PFSK-1 (cell line): ENCODE results near the gene MBOAT7.
A peak's percentile ranks its signal among the peaks of the same experiment; 100 is the strongest.

Experiments
- FOXP2 ChIP-seq: optimal IDR thresholded peaks from 2 replicates; pipeline ENCODE3; 2011; ENCODE audit warnings: borderline replicate concordance, control low read depth, inconsistent platforms; ENCODE audit not compliant: insufficient read depth; ENCODE audit errors: extremely low read length, extremely low read depth
- POLR2AphosphoS5 ChIP-seq: IDR thresholded peaks from 2 replicates; pipeline ENCODE4 v1.6.1; 2012; ENCODE audit warnings: low read depth, mild to moderate bottlenecking, control low read depth, low read length, moderate library complexity
- REST ChIP-seq, 2 experiments: IDR thresholded peaks; 2 replicates each; pipeline versions ENCODE4 v1.6.1 to v1.8.0; 2011 to 2012; ENCODE audit warnings: low read depth in 2 of 2, low read length in 2 of 2, control low read depth in 1 of 2, inconsistent platforms in 1 of 2, mild to moderate bottlenecking in 1 of 2, moderate library complexity in 1 of 2; ENCODE audit not compliant: insufficient read depth in 1 of 2
- SIN3A ChIP-seq: IDR thresholded peaks from 2 replicates; pipeline ENCODE4 v1.6.1; 2012; ENCODE audit warnings: mild to moderate bottlenecking, low read length, moderate library complexity, borderline replicate concordance; ENCODE audit not compliant: insufficient read depth
- TAF1 ChIP-seq: IDR thresholded peaks from 2 replicates; pipeline ENCODE4 v1.6.1; 2012; ENCODE audit warnings: low read length, control low read depth, borderline replicate concordance; ENCODE audit not compliant: insufficient read depth

Gene MBOAT7

GRCh38 chr19:54190503-54191010 is 1.2 kb upstream of the MBOAT7 start:
- TF ChIP-seq SIN3A (no peak), FOXP2 (peak; percentile 73)

GRCh38 chr19:54189735-54190502 is 539 bp upstream of the MBOAT7 start:
- TF ChIP-seq REST (IDR thresholded peaks at IDR 0.05; ENCODE audit: insufficient read depth in 1 of 2, low read depth in 2 of 2, low read length in 2 of 2) (no peak), FOXP2 (peak; percentile 90), SIN3A (peak; percentile 66; the same call in 1 of the 2 replicates), POLR2AphosphoS5 (peak; percentile 53; the same call in 1 of the 2 replicates), TAF1 (no peak)

DNA sequence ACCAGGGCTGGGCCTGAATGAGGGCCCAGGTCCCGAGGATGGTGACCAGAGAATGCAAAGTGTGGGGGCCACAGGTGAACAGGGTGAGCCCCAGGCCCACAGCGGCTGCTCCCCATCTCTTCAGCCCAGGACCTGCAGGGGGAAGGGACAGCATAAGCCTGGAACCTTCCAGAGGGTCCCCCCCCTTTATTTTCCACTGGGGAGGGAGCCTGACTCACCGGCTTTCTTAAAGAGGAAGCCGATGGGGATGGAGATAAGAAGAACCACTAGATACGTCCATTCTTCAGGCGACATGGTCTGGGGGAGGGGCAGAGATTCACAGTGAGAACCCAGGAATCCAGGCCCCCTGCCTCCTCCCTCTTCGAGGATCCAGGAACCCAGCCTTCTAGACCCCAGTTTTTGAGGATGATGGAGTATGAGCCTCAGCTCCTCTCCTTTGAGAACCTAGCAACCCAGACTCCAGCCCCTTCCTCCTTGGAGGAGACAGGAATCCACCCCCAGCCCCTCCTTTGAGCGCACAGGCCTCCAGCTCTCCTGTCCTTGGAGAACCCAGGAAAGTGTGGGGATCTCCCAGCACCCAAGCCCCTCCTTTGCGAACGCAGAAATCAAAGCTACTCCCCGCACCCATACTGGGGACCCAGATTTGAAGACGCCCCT is 1.0 kb downstream of the MBOAT7 start:
- TF ChIP-seq SIN3A (no peak), POLR2AphosphoS5 (no peak), TAF1 (no peak), REST (IDR thresholded peaks at IDR 0.05; ENCODE audit: insufficient read depth in 1 of 2, low read depth in 2 of 2, low read length in 2 of 2) (no peak), FOXP2 (no peak)

DNA sequence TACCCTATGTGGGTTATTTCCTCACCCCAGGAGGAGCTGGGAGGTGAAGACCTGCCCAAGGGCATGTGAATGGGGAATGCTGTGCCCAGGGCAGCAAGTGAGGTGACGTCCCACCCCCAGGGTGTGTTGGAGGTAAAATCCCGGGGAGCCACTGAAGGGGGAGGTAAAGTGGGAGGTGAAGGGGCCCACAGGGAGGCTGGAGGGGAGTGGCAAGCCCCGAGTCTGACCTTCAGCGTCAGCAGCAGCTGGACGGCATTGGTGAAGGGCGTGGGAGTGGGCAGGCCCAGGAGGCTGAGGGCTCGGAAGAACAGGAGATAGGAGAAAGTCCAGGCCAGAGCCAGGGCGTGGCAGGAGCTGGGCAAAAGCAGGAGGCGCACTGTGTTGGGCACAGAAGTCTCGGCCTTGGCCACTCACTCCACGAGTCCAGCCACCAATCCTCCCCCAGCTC is 2.4 kb downstream of the MBOAT7 start:
- TF ChIP-seq POLR2AphosphoS5 (no peak), FOXP2 (no peak), SIN3A (no peak), REST (IDR thresholded peaks at IDR 0.05; ENCODE audit: insufficient read depth in 1 of 2, low read depth in 2 of 2, low read length in 2 of 2) (no peak), TAF1 (no peak)

GRCh38 chr19:54186351-54186750 is 3.0 kb downstream of the MBOAT7 start:
- no peak for TF ChIP-seq SIN3A
- TF ChIP-seq FOXP2 = no peak

- no peak for TF ChIP-seq TAF1
- TF ChIP-seq POLR2AphosphoS5 = 0 out of 2 replicates have a peak, but pooled peaks have one; percentile 16
Observed at GRCh38 chr19:54183431-54183830, 5.9 kb downstream of the MBOAT7 start.

DNA sequence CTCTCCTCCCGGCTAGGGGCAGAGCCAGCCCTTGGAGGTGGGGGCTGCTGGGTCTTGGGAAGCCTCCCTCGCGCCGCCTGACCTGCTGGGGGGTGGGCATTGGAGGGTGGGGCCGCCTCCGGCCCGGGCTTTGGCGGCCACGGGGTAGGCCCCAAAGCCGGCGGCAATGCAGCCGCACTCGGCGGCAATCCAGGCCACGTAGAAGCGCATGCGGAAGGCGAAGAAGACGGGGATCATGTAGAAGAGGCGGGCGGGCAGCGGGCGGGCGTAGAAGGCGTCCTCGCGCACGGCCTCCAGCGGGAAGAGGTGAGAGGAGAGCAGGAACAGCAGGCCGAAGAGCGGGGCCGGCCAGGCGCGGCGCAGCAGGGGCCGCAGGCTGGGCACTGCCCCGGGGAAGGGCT is 8.7 kb downstream of the MBOAT7 start:
- TF ChIP-seq POLR2AphosphoS5 (no peak), TAF1 (no peak)
